Endodermal cell (in vitro differentiated cells): ENCODE results near the gene UCP2. TPM values are rescaled to one million over a fixed set of nuclear protein-coding genes. Genes with fewer than 3 reads are reported as not detected.

ENCODE experiments used
- DNase-seq: peaks from one replicate; pipeline ENCODE4 v3.0.0-alpha.2; 2017
- H3K27ac ChIP-seq: 2 replicates; pipeline ENCODE4 v1.5.1; 2013; ENCODE audit warnings: mild to moderate bottlenecking, low read depth, low read length, moderate library complexity
- H3K27me3 ChIP-seq: 2 replicates; pipeline ENCODE4 v1.6.1; 2013; ENCODE audit warnings: mild to moderate bottlenecking, low read length, moderate library complexity; ENCODE audit not compliant: insufficient read depth, control insufficient read depth, poor library complexity, severe bottlenecking
- H3K36me3 ChIP-seq: 2 replicates; pipeline ENCODE4 v1.7.0; 2013; ENCODE audit warnings: mild to moderate bottlenecking, low read length, moderate library complexity; ENCODE audit not compliant: control insufficient read depth, insufficient read depth
- H3K4me1 ChIP-seq: one replicate; pipeline ENCODE4 v1.7.0; 2013; ENCODE audit warnings: low read length; ENCODE audit not compliant: control insufficient read depth, insufficient read depth
- H3K4me3 ChIP-seq: 2 replicates; pipeline ENCODE4 v1.5.1; 2013; ENCODE audit warnings: mild to moderate bottlenecking, low read length, moderate library complexity
- H3K9ac ChIP-seq: 2 replicates; pipeline ENCODE4 v1.6.1; 2013; ENCODE audit warnings: mild to moderate bottlenecking, low read length, moderate library complexity; ENCODE audit not compliant: poor library complexity, severe bottlenecking; ENCODE audit errors: extremely low read depth
- H3K9me3 ChIP-seq: 2 replicates; pipeline ENCODE4 v1.6.1; 2013; ENCODE audit warnings: mild to moderate bottlenecking, low read length, moderate library complexity; ENCODE audit not compliant: control insufficient read depth
- H3K27ac Mint-ChIP-seq: 2 replicates; pipeline ENCODE4 v1.8.0; 2020; ENCODE audit warnings: mixed read lengths
- H3K27me3 Mint-ChIP-seq: 2 replicates; pipeline ENCODE4 v1.8.0; 2021; ENCODE audit warnings: mild to moderate bottlenecking, mixed read lengths; ENCODE audit not compliant: insufficient read depth
- H3K36me3 Mint-ChIP-seq: 2 replicates; pipeline ENCODE4 v1.8.0; 2020; ENCODE audit warnings: low read depth, mixed read lengths
- H3K4me1 Mint-ChIP-seq: 2 replicates; pipeline ENCODE4 v1.8.0; 2020; ENCODE audit warnings: mixed read lengths
- H3K4me3 Mint-ChIP-seq: 2 replicates; pipeline ENCODE4 v1.8.0; 2020; ENCODE audit warnings: mild to moderate bottlenecking, moderate library complexity, mixed read lengths
- H3K9me3 Mint-ChIP-seq: 2 replicates; pipeline ENCODE4 v1.8.0; 2020; ENCODE audit warnings: mild to moderate bottlenecking, mixed read lengths
- WGBS, 2 experiments: methylation state at CpG; one replicate each; pipeline versions ENCODE4 v1.1.5 to v1.1.7; 2013; ENCODE audit warnings: missing lambda C conversion rate in 2 of 2, mixed read lengths in 1 of 2; ENCODE audit not compliant: insufficient coverage in 1 of 2, insufficient read length in 1 of 2; 5-methylcytosine and 5-hydroxymethylcytosine counted together
- total RNA-seq, 2 donors: library from RNA; stranded (reverse); fragmentation: NEBNext Ultra II Directional in 1 of 2; extraction: Animal tissue kit (Norgen Biotek cat#: 25700) in 1 of 2; gene quantifications; 2 replicates in 1 of 2; 3 replicates in 1 of 2; pipeline ENCODE4 v1.2.1, GENCODE V29; 2021
- TF ChIP-seq, protein P1 (sequence below): fragments of 200-600 bp; sonication (generic); conservative IDR thresholded peaks from 2 replicates; pipeline ENCODE4 v1.5.0; 2021; ENCODE audit warnings: antibody characterized with exemption, mild to moderate bottlenecking

UCP2 gene
- total RNA-seq, 2 donors from 2014 or later: 140 to 202 TPM

DNA sequence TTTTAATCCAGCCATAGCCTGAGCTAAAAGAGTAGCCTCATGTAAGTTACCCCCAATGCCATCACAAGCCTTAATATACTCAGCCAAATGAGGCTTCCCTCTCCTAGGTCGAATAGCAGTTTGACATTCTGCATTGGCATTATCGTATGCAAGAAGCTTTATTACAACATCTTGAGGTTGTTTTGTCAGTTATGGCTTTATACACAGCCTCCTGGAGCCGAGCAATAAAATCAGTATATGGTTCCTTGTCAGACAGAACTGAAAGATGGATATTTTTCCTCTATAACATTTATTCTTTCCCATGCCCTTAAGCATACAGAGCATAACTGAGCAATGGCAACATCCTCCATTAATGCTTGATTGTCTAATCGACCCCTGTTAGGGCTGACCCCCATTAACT lies 37.2 kb downstream of the UCP2 start:
- Mint-ChIP-seq H3K27ac (no peak overlapping the region), H3K9me3 (peaks cover 46% of the 10 kb centered on the region), H3K4me3 (no peak overlapping the region), H3K27me3 (peaks cover 8% of the 10 kb centered on the region), H3K4me1 (no peaks in the 10 kb centered on the region), H3K36me3 (peaks cover 10% of the 10 kb centered on the region)
- Histone ChIP-seq H3K9me3 (peaks cover 35% of the 10 kb centered on the region), H3K9ac (no peak overlapping the region), H3K27me3 (no peaks in the 10 kb centered on the region), H3K36me3 (no peaks in the 10 kb centered on the region), H3K4me1 (no peaks in the 10 kb centered on the region), H3K4me3 (no peak overlapping the region), H3K27ac (no peak overlapping the region)
- DNase-seq: no peak
- WGBS, 2 experiments: 86 to 87% methylated on average over 3 to 4 of the region's 4 CpGs
- TF ChIP-seq, protein P1, sequence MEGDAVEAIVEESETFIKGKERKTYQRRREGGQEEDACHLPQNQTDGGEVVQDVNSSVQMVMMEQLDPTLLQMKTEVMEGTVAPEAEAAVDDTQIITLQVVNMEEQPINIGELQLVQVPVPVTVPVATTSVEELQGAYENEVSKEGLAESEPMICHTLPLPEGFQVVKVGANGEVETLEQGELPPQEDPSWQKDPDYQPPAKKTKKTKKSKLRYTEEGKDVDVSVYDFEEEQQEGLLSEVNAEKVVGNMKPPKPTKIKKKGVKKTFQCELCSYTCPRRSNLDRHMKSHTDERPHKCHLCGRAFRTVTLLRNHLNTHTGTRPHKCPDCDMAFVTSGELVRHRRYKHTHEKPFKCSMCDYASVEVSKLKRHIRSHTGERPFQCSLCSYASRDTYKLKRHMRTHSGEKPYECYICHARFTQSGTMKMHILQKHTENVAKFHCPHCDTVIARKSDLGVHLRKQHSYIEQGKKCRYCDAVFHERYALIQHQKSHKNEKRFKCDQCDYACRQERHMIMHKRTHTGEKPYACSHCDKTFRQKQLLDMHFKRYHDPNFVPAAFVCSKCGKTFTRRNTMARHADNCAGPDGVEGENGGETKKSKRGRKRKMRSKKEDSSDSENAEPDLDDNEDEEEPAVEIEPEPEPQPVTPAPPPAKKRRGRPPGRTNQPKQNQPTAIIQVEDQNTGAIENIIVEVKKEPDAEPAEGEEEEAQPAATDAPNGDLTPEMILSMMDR: no peak

GRCh38 chr11:73944901-73945300 lies 37.7 kb downstream of the UCP2 start:
- TF ChIP-seq, protein P1: no peak
- H3K27me3 ChIP-seq: no peaks in the 10 kb centered on the region
- WGBS, 2 experiments: 87 to 92% methylated on average over 7 to 10 of the region's 10 CpGs
- peaks cover 38% of the 10 kb centered on the region for H3K9me3 ChIP-seq
- no peaks in the 10 kb centered on the region for H3K36me3 ChIP-seq
- H3K4me1 ChIP-seq: no peaks in the 10 kb centered on the region
- DNase-seq: no peak
- H3K27ac Mint-ChIP-seq: no peak overlapping the region
- peaks cover 50% of the 10 kb centered on the region for H3K9me3 Mint-ChIP-seq
- no peak overlapping the region for H3K4me3 Mint-ChIP-seq
- H3K27me3 Mint-ChIP-seq: peaks cover 8% of the 10 kb centered on the region
- no peaks in the 10 kb centered on the region for H3K4me1 Mint-ChIP-seq
- no peak overlapping the region for H3K27ac ChIP-seq
- peaks cover 10% of the 10 kb centered on the region for H3K36me3 Mint-ChIP-seq
- no peak overlapping the region for H3K4me3 ChIP-seq
- no peak overlapping the region for H3K9ac ChIP-seq

- Mint-ChIP-seq H3K9me3 (peaks cover 59% of the 10 kb centered on the region), H3K4me3 (no peak overlapping the region), H3K27ac (no peak overlapping the region), H3K4me1 (no peaks in the 10 kb centered on the region), H3K27me3 (peaks cover 8% of the 10 kb centered on the region), H3K36me3 (peaks cover 10% of the 10 kb centered on the region)
- Histone ChIP-seq H3K9ac (no peak overlapping the region), H3K36me3 (no peaks in the 10 kb centered on the region), H3K4me3 (no peak overlapping the region), H3K27me3 (no peaks in the 10 kb centered on the region), H3K9me3 (peaks cover 46% of the 10 kb centered on the region), H3K27ac (no peak overlapping the region), H3K4me1 (no peaks in the 10 kb centered on the region)
- TF ChIP-seq, protein P1: no peak
- WGBS, 2 experiments: 87 to 89% methylated on average over 5 to 6 of the region's 6 CpGs
- DNase-seq: no peak
Measured at GRCh38 chr11:73944085-73944484, 38.6 kb downstream of the UCP2 start.
